NCI-H2227 (cell line): ENCODE measurements around the gene TRAF5.
A peak's percentile ranks its signal among the peaks of the same experiment; 100 is the strongest.
"Not testable (repeated sequence)": the region's sequence is repeated elsewhere in the genome, so short reads cannot be mapped to it uniquely, and the experiment has no call there.

Experiments
- DNase-seq: peaks from one replicate; lab custom pipeline; 2025; ENCODE audit not compliant: unreplicated experiment; lab: John Stamatoyannopoulos, UW

Gene TRAF5

GRCh38 chr1:211326528-211327345, at the start of gene TRAF5:
Gene TRAF5 (plus strand): TSS chr1:211326833. CDS start chr1:211353240, 26,407 bp downstream.
- DNase-seq, result peak; percentile 77

- DNase-seq, result no peak
Observed at GRCh38 chr1:211279340-211279739, 47.3 kb upstream of the TRAF5 start.

GRCh38 chr1:211280910-211281309, 45.7 kb upstream of the TRAF5 start:
- no peak for DNase-seq

- no peak for DNase-seq
Observed at GRCh38 chr1:211281320-211282022, 45.2 kb upstream of the TRAF5 start.

- DNase-seq, result no peak
Observed at GRCh38 chr1:211282023-211282373, 44.6 kb upstream of the TRAF5 start.

- no peak for DNase-seq
Observed at GRCh38 chr1:211285196-211285595, 41.4 kb upstream of the TRAF5 start.

- no peak for DNase-seq
Observed at GRCh38 chr1:211287218-211287617, 39.4 kb upstream of the TRAF5 start.

GRCh38 chr1:211292411-211292810, 34.2 kb upstream of the TRAF5 start:
- no peak for DNase-seq

- no peak for DNase-seq
Observed at GRCh38 chr1:211296396-211296795, 30.2 kb upstream of the TRAF5 start.

- DNase-seq, result no peak
Observed at GRCh38 chr1:211305044-211305443, 21.6 kb upstream of the TRAF5 start.

GRCh38 chr1:211309617-211310016, 17.0 kb upstream of the TRAF5 start:
- DNase-seq, result no peak

GRCh38 chr1:211313392-211313791, 13.2 kb upstream of the TRAF5 start:
- DNase-seq, result no peak

- DNase-seq, result no peak
Observed at GRCh38 chr1:211318576-211319280, 7.9 kb upstream of the TRAF5 start.

GRCh38 chr1:211319892-211320291, 6.7 kb upstream of the TRAF5 start:
- DNase-seq, result no peak

- DNase-seq, result no peak
Observed at GRCh38 chr1:211320980-211321379, 5.7 kb upstream of the TRAF5 start.

GRCh38 chr1:211321646-211322045, 5.0 kb upstream of the TRAF5 start:
- DNase-seq, result not testable (repeated sequence)

GRCh38 chr1:211323156-211324063, 3.2 kb upstream of the TRAF5 start:
- DNase-seq, result peak; percentile 68

- DNase-seq, result no peak
Observed at GRCh38 chr1:211324992-211325775, 1.4 kb upstream of the TRAF5 start.

- DNase-seq, result no peak
Observed at GRCh38 chr1:211326140-211326527, 499 bp upstream of the TRAF5 start.

GRCh38 chr1:211327346-211327921, 801 bp downstream of the TRAF5 start:
- peak; percentile 56 for DNase-seq
